Measurements from ENCODE around the gene CDH4.

Gene CDH4

GRCh38 chr20:61576372-61576771 is 324.3 kb downstream of the CDH4 start:
- DNase-seq (ENCODE audit: low read depth) = no peak
- no peak overlapping the region for H3K4me3 ChIP-seq (ENCODE audit: low read length)

GRCh38 chr20:61577065-61577464 is 325.0 kb downstream of the CDH4 start:
- no peak for DNase-seq (ENCODE audit: low read depth)
- H3K4me3 ChIP-seq (ENCODE audit: low read length) = no peak overlapping the region
- TF ChIP-seq CTCF (conservative IDR thresholded peaks at IDR 0.05; ENCODE audit: low read depth, low read length) = no peak

More at GRCh38 chr20:61576372-61576771, 324.3 kb downstream of the CDH4 start:
- no peak for TF ChIP-seq CTCF (conservative IDR thresholded peaks at IDR 0.05; ENCODE audit: low read depth, low read length)

GRCh38 chr20:61579908-61580307 is 327.8 kb downstream of the CDH4 start:
- no peak for DNase-seq (ENCODE audit: low read depth)
- no peak for TF ChIP-seq CTCF (conservative IDR thresholded peaks at IDR 0.05; ENCODE audit: low read depth, low read length)
- no peak overlapping the region for H3K4me3 ChIP-seq (ENCODE audit: low read length)

- TF ChIP-seq CTCF (conservative IDR thresholded peaks at IDR 0.05; ENCODE audit: low read depth, low read length) = no peak
- H3K4me3 ChIP-seq (ENCODE audit: low read length) = no peak overlapping the region
- DNase-seq (ENCODE audit: low read depth) = no peak
These were observed 329.1 kb downstream of the CDH4 start for GRCh38 chr20:61580958-61581824.

- no peak overlapping the region for H3K4me3 ChIP-seq (ENCODE audit: low read length)
- no peak for TF ChIP-seq CTCF (conservative IDR thresholded peaks at IDR 0.05; ENCODE audit: low read depth, low read length)
- no peak for DNase-seq (ENCODE audit: low read depth)
These were observed 329.7 kb downstream of the CDH4 start for GRCh38 chr20:61581825-61582188.

- H3K4me3 ChIP-seq (ENCODE audit: low read length) = no peak overlapping the region
- no peak for TF ChIP-seq CTCF (conservative IDR thresholded peaks at IDR 0.05; ENCODE audit: low read depth, low read length)
- no peak for DNase-seq (ENCODE audit: low read depth)
These were observed 330.3 kb downstream of the CDH4 start for GRCh38 chr20:61582196-61582923.
